HUES6 (cell line): ENCODE results near the gene C1QTNF9B.
A peak's percentile ranks its signal among the peaks of the same experiment; 100 is the strongest.
"Not testable (repeated sequence)": the region's sequence is repeated elsewhere in the genome, so short reads cannot be mapped to it uniquely, and the experiment has no call there.

ENCODE experiments used
- H3K27ac ChIP-seq: 2 replicates; pipeline ENCODE4 v1.7.0; 2013; ENCODE audit warnings: low read depth, mild to moderate bottlenecking, low read length, inconsistent platforms
- H3K27me3 ChIP-seq: 2 replicates; pipeline ENCODE4 v1.6.1; 2013; ENCODE audit warnings: low read length; ENCODE audit not compliant: control insufficient read depth, insufficient read depth
- H3K36me3 ChIP-seq: 2 replicates; pipeline ENCODE4 v1.6.1; 2013; ENCODE audit warnings: low read length; ENCODE audit not compliant: control insufficient read depth, insufficient read depth
- H3K4me1 ChIP-seq: 2 replicates; pipeline ENCODE4 v1.6.1; 2013; ENCODE audit warnings: low read length; ENCODE audit not compliant: control insufficient read depth, insufficient read depth
- H3K4me3 ChIP-seq: 2 replicates; pipeline ENCODE4 v1.5.1; 2013; ENCODE audit warnings: low read depth, low read length
- H3K9ac ChIP-seq: one replicate; pipeline ENCODE4 v1.6.1; 2013; ENCODE audit warnings: mild to moderate bottlenecking, low read length
- H3K9me3 ChIP-seq: 2 replicates; pipeline ENCODE4 v1.6.1; 2013; ENCODE audit warnings: low read depth, low read length; ENCODE audit not compliant: control insufficient read depth, insufficient read depth

C1QTNF9B gene

DNA sequence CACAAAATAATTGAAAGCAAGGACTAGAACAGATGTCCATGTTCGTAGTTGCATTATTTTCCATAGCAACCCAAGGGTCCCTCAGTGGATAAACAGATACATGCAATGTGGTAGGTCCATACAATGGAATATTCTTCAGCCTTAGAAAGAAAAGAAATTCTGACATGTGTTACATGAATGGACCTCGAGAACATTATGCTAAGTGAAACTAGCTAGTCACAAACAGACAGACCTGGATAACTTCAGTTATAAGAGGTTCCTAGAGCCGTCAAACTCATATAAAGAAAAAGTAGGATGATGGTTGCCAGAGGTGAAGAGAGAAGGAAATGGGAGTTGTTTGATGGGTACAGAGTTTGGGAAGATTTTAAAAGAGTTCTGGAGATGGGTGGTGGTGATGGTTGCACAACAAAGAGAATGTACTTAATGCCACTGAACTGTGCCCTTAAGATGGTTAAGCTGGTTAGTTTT lies at the start of gene C1QTNF9B:
Gene C1QTNF9B (minus strand): TSS at position 51 of the 468 bp plus-strand sequence.
- not testable (repeated sequence) for H3K9me3 ChIP-seq, H3K4me1 ChIP-seq, H3K4me3 ChIP-seq, H3K27ac ChIP-seq, H3K36me3 ChIP-seq, H3K27me3 ChIP-seq, H3K9ac ChIP-seq

DNA sequence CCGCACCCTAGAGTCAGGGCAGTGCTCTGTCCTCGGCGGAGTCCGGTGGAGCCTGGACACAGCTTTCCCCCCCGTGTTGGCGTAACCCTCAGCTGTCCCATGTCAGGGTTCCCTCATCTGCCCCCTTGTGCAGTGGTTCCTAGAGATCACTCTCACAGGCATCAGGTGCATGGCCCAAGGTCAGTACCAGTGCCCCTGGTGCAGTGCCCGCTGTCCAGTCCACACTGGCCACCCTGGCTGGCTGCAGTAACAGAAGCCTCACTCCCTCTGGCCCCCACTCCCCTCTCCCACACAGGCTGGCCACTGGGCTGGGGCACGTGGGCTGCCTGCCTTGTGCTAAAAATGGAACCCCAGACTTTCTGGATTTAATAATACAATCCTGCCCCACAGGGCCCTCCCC lies 49.6 kb upstream of the C1QTNF9B start:
- no peak overlapping the region for H3K9ac ChIP-seq
- H3K27ac ChIP-seq = no peak overlapping the region
- H3K27me3 ChIP-seq = no peaks in the 10 kb centered on the region
- no peaks in the 10 kb centered on the region for H3K9me3 ChIP-seq
- no peaks in the 10 kb centered on the region for H3K36me3 ChIP-seq
- no peaks in the 10 kb centered on the region for H3K4me1 ChIP-seq
- H3K4me3 ChIP-seq = no peak overlapping the region

DNA sequence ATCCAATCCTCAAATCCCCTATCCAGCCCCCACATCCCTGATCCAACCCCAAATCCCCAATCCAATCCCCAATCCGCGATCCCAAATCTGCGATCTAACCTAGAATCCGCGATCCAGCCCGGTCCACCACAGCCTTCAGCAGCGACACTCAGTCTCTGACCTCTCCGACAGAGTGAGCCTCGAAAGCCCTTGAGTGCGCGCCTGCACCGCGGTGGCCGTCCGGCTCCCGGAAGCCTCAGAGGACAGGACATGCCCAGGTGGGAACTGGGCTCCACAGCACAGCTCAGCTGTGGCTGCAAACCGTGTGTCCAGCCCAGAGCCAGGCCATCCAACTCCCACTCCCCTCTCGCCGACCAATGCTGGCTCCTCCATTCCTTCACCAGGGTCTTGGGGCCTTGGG lies 48.8 kb upstream of the C1QTNF9B start:
- Histone ChIP-seq H3K4me1 (no peaks in the 10 kb centered on the region), H3K27ac (no peak overlapping the region), H3K9ac (no peak overlapping the region), H3K36me3 (no peaks in the 10 kb centered on the region), H3K27me3 (no peaks in the 10 kb centered on the region), H3K4me3 (no peak overlapping the region), H3K9me3 (no peaks in the 10 kb centered on the region)

DNA sequence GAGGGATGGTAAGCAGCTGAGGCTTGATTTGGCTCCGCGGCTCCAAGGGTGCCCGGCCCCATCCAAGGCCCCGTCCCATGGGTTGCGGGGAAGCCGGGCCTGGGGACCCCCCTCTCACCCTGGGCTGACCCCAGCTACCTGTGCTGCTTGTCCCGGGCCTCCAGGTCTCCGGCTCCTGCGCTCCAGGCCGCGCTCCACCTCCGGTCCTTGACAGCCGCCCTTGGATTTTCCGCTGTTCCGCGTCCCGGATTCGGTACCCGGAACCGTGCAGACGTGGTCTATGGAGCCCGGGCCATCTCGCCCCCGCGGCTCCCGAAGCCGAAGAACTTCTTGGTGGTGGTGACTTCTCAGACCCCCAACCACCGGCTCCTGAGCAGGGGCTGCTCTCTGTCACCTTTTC lies 48.3 kb upstream of the C1QTNF9B start:
- Histone ChIP-seq H3K9ac (no peak overlapping the region), H3K27me3 (no peaks in the 10 kb centered on the region), H3K27ac (no peak overlapping the region), H3K9me3 (no peaks in the 10 kb centered on the region), H3K36me3 (no peaks in the 10 kb centered on the region), H3K4me1 (no peaks in the 10 kb centered on the region), H3K4me3 (no peak overlapping the region)

DNA sequence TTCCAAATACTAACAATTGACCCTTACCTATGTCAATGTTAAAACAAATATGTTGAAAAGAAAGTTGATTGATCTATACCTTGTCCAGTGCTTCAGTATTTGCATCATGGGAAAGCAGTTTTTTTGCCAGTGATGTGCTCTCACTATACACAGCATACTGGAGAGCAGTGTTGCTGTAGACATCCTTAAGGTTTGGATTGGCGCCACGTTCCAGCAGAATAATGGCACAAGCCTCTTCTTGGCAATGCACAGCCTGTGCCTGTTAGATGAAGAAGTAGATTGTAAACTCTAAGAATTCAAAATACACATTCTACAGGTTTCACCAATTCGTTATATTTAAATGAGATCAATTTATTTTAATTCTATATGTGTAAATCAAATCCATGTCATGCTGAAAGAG lies 43.9 kb upstream of the C1QTNF9B start:
- Histone ChIP-seq H3K9ac (no peak overlapping the region), H3K27ac (no peak overlapping the region), H3K4me3 (no peak overlapping the region), H3K36me3 (no peaks in the 10 kb centered on the region), H3K27me3 (no peaks in the 10 kb centered on the region), H3K4me1 (no peaks in the 10 kb centered on the region), H3K9me3 (peaks cover 6% of the 10 kb centered on the region)

DNA sequence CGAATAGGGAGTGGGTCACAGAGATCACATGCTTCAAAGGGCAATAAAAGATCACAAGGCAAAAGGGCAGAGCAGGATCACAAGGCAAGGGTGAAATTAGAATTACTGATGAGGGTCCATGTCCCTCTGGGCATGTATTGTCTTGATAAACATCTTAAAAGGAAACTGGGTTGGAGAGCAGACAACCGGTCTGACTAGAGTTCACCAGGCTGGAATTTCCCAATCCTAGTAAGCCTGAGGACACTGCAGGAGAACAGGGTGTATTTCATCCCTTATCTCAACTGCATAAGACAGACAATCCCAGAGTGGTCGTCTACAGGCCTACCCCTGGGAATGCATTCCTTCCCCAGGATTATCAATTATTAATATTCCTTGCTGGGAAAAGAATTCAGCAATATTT lies 42.4 kb upstream of the C1QTNF9B start:
- H3K27ac ChIP-seq, H3K27me3 ChIP-seq, H3K4me1 ChIP-seq, H3K4me3 ChIP-seq, H3K9ac ChIP-seq, H3K36me3 ChIP-seq, H3K9me3 ChIP-seq: not testable (repeated sequence)

DNA sequence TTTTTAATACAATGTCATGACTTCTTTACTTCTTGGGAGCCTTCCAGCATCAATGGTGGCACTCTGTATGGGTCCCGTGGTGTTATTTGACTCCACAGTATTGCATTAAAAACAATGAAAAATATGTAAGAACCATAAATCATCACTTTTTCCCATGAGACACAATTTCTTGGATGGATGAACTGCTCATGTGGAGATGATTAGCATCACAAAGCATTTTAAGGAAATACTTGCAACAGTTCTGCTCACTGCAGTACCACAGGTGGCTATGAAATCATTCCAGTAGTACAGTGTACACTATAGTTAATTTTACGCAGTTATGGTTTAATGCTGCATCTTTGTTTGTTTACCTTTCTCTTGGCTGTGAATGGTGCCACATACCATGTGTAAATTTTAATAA lies 37.2 kb upstream of the C1QTNF9B start:
- H3K4me3 ChIP-seq = no peak overlapping the region
- H3K9me3 ChIP-seq = peaks cover 6% of the 10 kb centered on the region
- H3K27me3 ChIP-seq = no peaks in the 10 kb centered on the region
- no peaks in the 10 kb centered on the region for H3K4me1 ChIP-seq
- H3K27ac ChIP-seq = no peak overlapping the region
- no peak overlapping the region for H3K9ac ChIP-seq
- no peaks in the 10 kb centered on the region for H3K36me3 ChIP-seq

DNA sequence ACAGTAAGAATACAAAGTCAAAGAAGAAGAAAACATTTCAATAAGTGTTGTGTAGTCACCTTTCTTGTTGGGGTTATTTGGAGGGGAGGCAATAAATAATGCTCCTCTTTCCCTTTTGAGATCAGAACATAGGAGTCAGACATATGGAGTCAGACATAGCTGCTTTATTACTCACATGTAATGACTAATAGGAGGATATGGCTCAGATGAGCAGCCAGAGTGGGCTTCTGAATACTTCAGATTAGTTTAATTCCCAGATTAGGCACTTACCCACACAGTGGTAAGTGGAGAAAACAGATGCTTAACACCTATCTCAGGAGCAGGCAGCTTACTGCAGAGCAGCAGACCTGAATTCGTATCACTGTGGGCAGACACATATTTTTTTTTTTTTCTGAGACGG lies 31.7 kb upstream of the C1QTNF9B start:
- no peaks in the 10 kb centered on the region for H3K4me1 ChIP-seq
- no peak overlapping the region for H3K27ac ChIP-seq

DNA sequence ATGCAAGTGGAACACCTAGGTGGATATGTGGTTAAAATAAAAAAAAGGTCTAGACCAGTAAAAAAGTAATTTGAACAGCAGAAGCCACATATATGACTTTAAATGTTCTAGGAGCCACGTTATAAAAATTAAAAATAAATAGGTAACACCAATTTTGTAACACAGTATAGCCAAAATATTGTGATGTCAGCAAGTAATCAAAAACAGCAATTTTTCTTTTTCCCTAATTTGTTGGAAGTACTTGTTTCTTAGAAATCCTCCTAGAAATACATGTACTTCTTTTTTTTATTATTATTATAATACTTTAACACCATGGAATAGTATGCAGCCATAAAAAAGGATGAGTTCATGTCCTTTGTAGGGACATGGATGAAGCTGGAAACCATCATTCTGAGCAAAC lies 25.7 kb upstream of the C1QTNF9B start:
- H3K9me3 ChIP-seq = no peaks in the 10 kb centered on the region

More for the DNA sequence above, 31.7 kb upstream of the C1QTNF9B start:
- H3K36me3 ChIP-seq = no peaks in the 10 kb centered on the region
- H3K9ac ChIP-seq = no peak overlapping the region
- H3K27me3 ChIP-seq = no peaks in the 10 kb centered on the region
- H3K9me3 ChIP-seq = no peaks in the 10 kb centered on the region
- H3K4me3 ChIP-seq = no peak overlapping the region

DNA sequence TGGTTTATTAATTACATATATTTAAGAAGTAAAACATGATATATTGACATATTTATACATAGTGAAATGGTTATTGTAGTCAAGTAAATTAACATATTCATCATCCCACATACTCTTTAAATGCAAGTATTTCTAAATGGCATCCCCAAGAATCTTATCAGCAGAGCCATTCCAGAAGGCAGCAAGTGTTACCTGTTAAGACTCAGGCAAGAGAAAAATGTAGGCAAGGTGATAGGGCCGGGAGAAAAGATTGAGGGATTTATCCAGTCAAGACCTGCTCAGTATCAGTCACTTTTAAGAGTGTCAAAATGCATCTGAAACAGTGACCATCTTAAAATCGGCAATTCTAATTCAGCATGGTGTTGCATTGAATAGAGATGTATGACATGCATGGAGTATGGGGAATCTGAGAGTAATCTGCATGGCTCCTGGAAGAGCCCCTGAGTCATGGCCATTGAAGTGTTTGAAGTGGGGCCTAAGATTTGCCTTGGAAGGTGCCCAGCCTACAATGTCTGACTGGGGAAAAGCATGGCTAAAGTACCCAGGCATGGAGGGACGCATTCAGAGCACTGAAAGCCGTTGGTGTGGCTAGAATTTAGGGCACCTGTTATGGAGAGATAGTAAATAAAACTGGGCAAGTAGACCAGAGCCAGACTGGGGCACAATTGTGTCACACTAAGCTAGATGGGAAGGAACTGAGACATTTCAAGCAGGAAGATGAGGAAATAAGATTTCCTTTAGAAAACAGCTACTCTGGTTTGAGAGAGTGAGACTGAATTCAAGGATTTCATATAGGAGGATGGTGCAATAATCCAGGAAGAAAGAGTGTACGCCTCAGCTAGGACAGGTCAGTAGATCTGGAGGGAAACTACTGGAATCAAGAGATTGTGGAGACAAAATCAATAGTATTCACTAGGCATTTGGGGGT lies 25.0 kb upstream of the C1QTNF9B start:
- 0 out of 2 replicates have a peak overlapping the region, but pooled peaks have one; percentile 3 for H3K27ac ChIP-seq
- H3K4me3 ChIP-seq = no peak overlapping the region
- H3K9ac ChIP-seq = no peak overlapping the region
- H3K4me1 ChIP-seq = peaks cover 12% of the 10 kb centered on the region
- no peaks in the 10 kb centered on the region for H3K9me3 ChIP-seq
- H3K36me3 ChIP-seq = no peaks in the 10 kb centered on the region
- no peaks in the 10 kb centered on the region for H3K27me3 ChIP-seq

More for the DNA sequence above, 25.7 kb upstream of the C1QTNF9B start:
- Histone ChIP-seq H3K4me3 (no peak overlapping the region), H3K4me1 (peaks cover 12% of the 10 kb centered on the region), H3K27ac (no peak overlapping the region), H3K27me3 (no peaks in the 10 kb centered on the region), H3K9ac (no peak overlapping the region), H3K36me3 (no peaks in the 10 kb centered on the region)

DNA sequence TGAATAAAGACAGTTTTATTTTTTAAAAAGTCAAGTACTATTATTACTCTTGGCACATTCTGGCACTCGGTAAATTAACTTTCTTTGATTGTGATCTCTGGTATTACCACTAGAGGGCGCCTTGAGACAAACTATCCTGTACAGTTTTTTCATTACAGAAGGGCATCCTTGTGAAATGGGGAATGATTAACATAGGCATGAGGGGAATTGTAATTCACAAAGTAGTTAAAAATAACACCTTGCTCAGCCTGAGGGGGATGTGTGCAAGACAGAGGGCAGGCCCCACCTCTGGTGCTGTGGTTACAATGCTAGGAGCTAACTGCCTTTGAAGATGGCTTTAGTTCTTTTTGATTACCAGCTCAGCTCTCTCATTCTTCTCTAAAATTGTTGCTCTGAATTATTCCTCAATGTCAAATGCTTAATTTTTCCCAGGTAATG lies 24.2 kb upstream of the C1QTNF9B start:
- Histone ChIP-seq H3K4me3 (no peak overlapping the region), H3K36me3 (no peaks in the 10 kb centered on the region), H3K27me3 (no peaks in the 10 kb centered on the region), H3K9me3 (no peaks in the 10 kb centered on the region), H3K4me1 (peaks cover 12% of the 10 kb centered on the region), H3K27ac (no peak overlapping the region), H3K9ac (no peak overlapping the region)
